Ascending aorta (tissue), 2 donors: Measurements from ENCODE around the gene DLST. TPM values are rescaled to one million over a fixed set of nuclear protein-coding genes. Genes with fewer than 3 reads are reported as not detected.

Source experiments
- DNase-seq, 2 donors: peaks; one replicate each; pipeline ENCODE4 v3.0.0-alpha.2; 2019; ENCODE audit warnings: low spot score in 2 of 2
- H3K27ac ChIP-seq, 2 donors: fragments of 200-600 bp; sonication (generic); one replicate each; pipeline ENCODE4 v1.5.1; 2016 to 2017; ENCODE audit warnings: mild to moderate bottlenecking in 1 of 2
- H3K27me3 ChIP-seq: fragments of 200-600 bp; sonication (generic); one replicate; pipeline ENCODE4 v1.5.1; 2017
- H3K36me3 ChIP-seq, 2 donors: fragments of 200-600 bp; sonication (generic); one replicate each; pipeline ENCODE4 v1.5.1; 2016
- H3K4me1 ChIP-seq, 2 donors: fragments of 200-600 bp; sonication (generic); one replicate each; pipeline ENCODE4 v1.5.1; 2016 to 2017; ENCODE audit warnings: mild to moderate bottlenecking in 1 of 2
- H3K4me3 ChIP-seq, 2 donors: fragments of 200-600 bp; sonication (generic); one replicate each; pipeline ENCODE4 v1.5.1; 2016 to 2017; ENCODE audit warnings: mild to moderate bottlenecking in 1 of 2
- H3K9me3 ChIP-seq, 2 donors: fragments of 200-600 bp; sonication (generic); one replicate each; pipeline ENCODE4 v1.5.1; 2016
- CTCF ChIP-seq, 3 experiments: fragments of 200-600 bp in 2 of 3; fragments of 450-650 bp in 1 of 3; sonication (generic) in 2 of 3; IDR thresholded peaks; one replicate each; pipeline ENCODE4 v1.5.1; 2016 to 2019; ENCODE audit warnings: antibody characterized with exemption in 3 of 3, mild to moderate bottlenecking in 1 of 3, moderate library complexity in 1 of 3
- intact Hi-C: fragments of 100-400 bp; cut with DNase I; formaldehyde crosslinking; loops from one replicate; pipeline ENCODE4 v1.15.1; 2023
- total RNA-seq: library from RNA; depleted of rRNA; stranded (reverse); fragments of >200 nt; gene quantifications from one replicate; pipeline ENCODE4 v1.1.0, GENCODE V29; 2016

DLST gene
- total RNA-seq, 1 donor from 2014 or later: 59.7 TPM

GRCh38 chr14:74898083-74898482 is 16.4 kb downstream of the DLST start:
- peaks cover 93 to 100% of the 10 kb centered on the region in 2 donors for H3K36me3 ChIP-seq
- no peaks in the 10 kb centered on the region for H3K4me1 ChIP-seq
- DNase-seq: no peak
- no peak overlapping the region for H3K27ac ChIP-seq
- H3K4me3 ChIP-seq: no peak overlapping the region
- no peak for TF ChIP-seq CTCF (IDR thresholded peaks at IDR 0.05)
- H3K9me3 ChIP-seq: no peaks in the 10 kb centered on the region
- intact Hi-C loops: no loop called here
- no peaks in the 10 kb centered on the region for H3K27me3 ChIP-seq

- Histone ChIP-seq H3K4me3 (no peak overlapping the region), H3K4me1 (no peaks in the 10 kb centered on the region), H3K36me3 (peaks cover 91 to 100% of the 10 kb centered on the region in 2 donors), H3K9me3 (no peaks in the 10 kb centered on the region), H3K27me3 (no peaks in the 10 kb centered on the region), H3K27ac (no peak overlapping the region)
- no peak for TF ChIP-seq CTCF (IDR thresholded peaks at IDR 0.05)
- intact Hi-C loops: no loop called here
- DNase-seq: no peak
Measured at GRCh38 chr14:74898694-74899093, 17.0 kb downstream of the DLST start.

GRCh38 chr14:74902941-74903705 is 21.4 kb downstream of the DLST start:
- H3K36me3 ChIP-seq: peaks cover 53 to 62% of the 10 kb centered on the region in 2 donors
- H3K4me1 ChIP-seq: no peaks in the 10 kb centered on the region
- no peak overlapping the region for H3K4me3 ChIP-seq
- intact Hi-C loops: no loop called here
- peak in 1 of 2 donors; percentile 38 for DNase-seq
- H3K27me3 ChIP-seq: no peaks in the 10 kb centered on the region
- no peak for TF ChIP-seq CTCF (IDR thresholded peaks at IDR 0.05)
- no peaks in the 10 kb centered on the region for H3K9me3 ChIP-seq
- no peak overlapping the region for H3K27ac ChIP-seq

- H3K36me3 ChIP-seq: peaks cover 35 to 44% of the 10 kb centered on the region in 2 donors
- H3K4me1 ChIP-seq: no peaks in the 10 kb centered on the region
- no peaks in the 10 kb centered on the region for H3K9me3 ChIP-seq
- DNase-seq: no peak
- H3K27me3 ChIP-seq: no peaks in the 10 kb centered on the region
- peak overlapping the region in 1 of 2 donors; percentile 8 for H3K27ac ChIP-seq
- no peak overlapping the region for H3K4me3 ChIP-seq
- intact Hi-C loops: loop anchor here (1.0 kb wide), 1 partner anchor 44 kb away; no protein-coding TSS in a partner anchor
- TF ChIP-seq CTCF (IDR thresholded peaks at IDR 0.05): no peak
Measured at GRCh38 chr14:74904635-74905503, 23.2 kb downstream of the DLST start.

GRCh38 chr14:74905595-74906142 is 24.0 kb downstream of the DLST start:
- DNase-seq: peak in 1 of 2 donors; percentile 85
- Histone ChIP-seq H3K36me3 (peaks cover 27 to 36% of the 10 kb centered on the region in 2 donors), H3K9me3 (no peaks in the 10 kb centered on the region), H3K4me3 (no peak overlapping the region), H3K27ac (peak overlapping the region in 1 of 2 donors; percentile 8), H3K4me1 (no peaks in the 10 kb centered on the region), H3K27me3 (no peaks in the 10 kb centered on the region)
- peak; percentile 91 to 96 (median 95) for TF ChIP-seq CTCF (IDR thresholded peaks at IDR 0.05)
- intact Hi-C loops: loop anchor here (1.0 kb wide), 1 partner anchor 44 kb away; no protein-coding TSS in a partner anchor
